ENCODE data around the gene MYO5A.

DNA sequence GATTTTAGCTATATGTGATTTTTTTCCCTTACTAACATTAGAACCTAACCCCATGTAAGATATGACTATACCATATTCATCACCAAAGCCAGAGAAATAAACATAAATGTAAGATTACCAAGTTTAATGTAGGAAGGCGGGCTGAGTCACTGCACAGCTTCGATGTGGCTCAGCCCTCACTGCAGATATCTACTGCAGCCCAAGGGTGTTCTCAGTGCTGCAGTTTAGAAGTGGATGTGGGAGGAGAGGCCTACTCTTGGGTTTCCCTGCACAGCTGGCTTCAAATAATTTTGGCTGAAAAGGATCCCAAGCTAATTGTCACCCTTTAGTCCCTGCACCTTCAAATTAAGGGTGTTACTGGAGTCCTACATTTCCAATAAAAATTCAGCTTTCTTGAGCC is 30.9 kb upstream of the MYO5A start:
- TF ChIP-seq, protein P1, sequence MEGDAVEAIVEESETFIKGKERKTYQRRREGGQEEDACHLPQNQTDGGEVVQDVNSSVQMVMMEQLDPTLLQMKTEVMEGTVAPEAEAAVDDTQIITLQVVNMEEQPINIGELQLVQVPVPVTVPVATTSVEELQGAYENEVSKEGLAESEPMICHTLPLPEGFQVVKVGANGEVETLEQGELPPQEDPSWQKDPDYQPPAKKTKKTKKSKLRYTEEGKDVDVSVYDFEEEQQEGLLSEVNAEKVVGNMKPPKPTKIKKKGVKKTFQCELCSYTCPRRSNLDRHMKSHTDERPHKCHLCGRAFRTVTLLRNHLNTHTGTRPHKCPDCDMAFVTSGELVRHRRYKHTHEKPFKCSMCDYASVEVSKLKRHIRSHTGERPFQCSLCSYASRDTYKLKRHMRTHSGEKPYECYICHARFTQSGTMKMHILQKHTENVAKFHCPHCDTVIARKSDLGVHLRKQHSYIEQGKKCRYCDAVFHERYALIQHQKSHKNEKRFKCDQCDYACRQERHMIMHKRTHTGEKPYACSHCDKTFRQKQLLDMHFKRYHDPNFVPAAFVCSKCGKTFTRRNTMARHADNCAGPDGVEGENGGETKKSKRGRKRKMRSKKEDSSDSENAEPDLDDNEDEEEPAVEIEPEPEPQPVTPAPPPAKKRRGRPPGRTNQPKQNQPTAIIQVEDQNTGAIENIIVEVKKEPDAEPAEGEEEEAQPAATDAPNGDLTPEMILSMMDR (IDR thresholded peaks at IDR 0.05) = no peak
- TF ChIP-seq EZH2 (IDR thresholded peaks at IDR 0.05; ENCODE audit: borderline replicate concordance, insufficient read depth, low read depth, low read length, poor library complexity, severe bottlenecking) = no peak

Measured in B cell (primary cell).